GM18511 (cell line): ENCODE results near the gene CASP7.

Experiments
- ATAC-seq: cut with Tn5 transposase; IDR thresholded peaks from one replicate; pipeline ENCODE4 v1.9.1; 2021; ENCODE audit warnings: mild to moderate bottlenecking, moderate library complexity; ENCODE audit not compliant: unreplicated experiment

The CASP7 gene

GRCh38 chr10:113711142-113711541 lies 31.4 kb downstream of the CASP7 start:
- ATAC-seq: no peak

DNA sequence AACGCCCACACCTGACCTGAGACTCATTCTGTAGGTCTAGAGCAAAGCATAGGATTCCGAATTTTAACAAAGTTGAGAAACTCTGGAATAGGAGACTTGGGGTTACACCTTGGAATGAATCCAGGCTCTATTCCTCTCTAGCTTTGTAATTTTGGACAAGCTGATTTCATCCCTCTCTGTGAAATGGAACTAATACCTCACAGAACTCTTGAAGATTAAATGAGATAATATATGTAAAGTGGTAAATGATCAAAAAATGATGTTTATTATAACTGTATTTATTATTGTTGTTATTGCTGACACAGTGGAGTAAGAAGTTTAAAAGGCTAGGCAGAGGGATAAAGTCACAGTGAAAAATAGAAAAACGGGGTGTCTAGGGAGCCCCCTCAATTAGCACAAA lies 32.3 kb downstream of the CASP7 start:
- ATAC-seq: no peak

DNA sequence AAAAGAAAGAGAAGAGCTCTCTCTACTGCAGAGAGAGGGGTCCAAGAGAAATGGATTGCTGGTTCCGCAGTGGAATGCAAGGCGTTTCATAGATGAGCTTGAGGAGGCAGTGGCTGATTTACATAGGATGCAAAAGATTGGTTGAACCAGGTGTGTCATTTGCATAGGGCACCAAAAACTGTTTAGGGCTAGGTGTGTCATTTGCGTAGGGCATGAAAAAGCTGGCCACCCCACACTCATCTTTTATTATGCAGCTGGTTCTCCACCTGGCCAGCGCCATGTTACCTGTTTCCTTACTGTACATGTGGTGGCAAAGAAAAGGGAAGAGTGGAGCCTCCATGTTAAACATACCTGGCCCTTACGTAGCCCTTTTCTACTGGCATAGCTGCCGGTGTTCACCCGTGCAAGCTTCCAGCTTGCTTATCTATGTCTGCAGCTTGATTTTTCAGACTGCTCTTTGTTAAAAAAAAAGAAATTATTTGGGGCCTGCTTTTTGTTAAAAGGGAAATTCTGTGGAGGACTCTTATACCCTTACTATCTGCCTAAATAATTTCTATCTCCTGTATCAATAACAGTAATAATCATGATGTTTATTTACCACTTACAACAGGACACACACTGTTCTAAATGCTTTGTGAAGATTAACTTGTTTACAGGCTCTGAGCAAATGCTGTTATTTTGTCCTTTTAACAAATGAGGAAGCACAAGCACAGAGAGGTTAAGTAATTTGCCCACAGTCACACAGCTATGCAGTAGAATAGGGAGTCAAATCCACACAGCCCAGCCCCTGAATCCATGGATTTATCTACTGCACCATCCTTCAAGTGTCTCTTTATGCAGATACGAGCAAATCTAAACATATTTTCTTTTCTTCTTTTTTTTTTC lies 33.3 kb downstream of the CASP7 start:
- no peak for ATAC-seq

DNA sequence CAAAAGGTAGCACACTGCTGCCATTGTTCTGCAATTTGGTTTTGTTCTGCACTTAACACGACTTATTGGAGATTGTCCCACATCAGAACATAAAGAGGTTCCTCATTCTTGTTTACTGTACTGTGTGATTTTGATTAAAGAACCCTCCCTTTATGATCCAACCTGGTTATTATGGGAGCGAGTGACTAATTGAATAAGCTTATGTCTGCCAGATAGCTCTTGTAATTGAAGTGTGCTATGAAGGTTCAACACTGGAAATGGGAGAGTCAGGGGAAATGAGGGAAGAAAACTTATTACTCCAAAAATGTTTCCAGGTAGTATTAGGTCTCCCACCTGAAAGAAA lies 33.9 kb downstream of the CASP7 start:
- ATAC-seq: no peak

- ATAC-seq: peak; percentile 52
Observed at GRCh38 chr10:113716109-113716910, 36.6 kb downstream of the CASP7 start.

DNA sequence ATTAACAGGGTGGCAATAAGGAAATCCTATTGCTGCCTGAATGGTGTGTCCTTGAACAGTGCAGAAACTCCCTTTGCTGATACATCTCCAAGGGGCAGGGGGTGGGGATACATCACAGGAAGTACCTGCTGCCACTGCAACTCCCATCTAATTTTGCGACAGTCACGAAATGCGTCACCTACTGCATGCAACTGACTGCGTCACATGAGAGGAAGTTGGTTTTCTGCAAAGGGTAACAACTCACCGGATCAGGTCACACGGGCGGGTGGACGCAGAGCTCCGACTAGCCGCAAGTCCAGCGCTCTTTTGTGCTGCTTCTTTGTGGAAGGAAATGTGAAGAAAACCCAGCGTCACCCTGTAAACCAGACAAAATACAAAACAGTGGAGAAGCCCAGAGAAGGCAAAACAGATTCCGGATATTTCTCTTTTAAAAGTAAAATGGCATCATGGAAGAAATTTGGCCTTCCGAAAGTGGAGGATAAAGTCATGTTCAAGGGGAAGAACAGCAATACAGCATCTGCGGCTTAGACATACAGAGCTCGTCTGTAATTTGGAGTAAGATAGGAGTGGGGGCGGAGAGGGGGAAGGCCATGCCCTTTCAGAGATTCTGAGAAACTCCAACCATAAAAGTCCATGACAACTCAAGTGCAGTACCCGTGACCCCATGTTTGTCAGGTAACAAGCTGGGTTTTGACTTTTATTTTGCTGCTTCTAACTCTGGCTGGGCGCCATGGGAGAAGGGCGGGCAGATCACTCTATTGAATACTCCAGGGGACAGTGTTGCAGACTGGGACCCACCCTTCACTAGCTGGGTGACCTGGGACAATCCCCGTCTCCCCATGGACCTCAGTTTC lies 39.5 kb downstream of the CASP7 start:
- ATAC-seq: no peak

DNA sequence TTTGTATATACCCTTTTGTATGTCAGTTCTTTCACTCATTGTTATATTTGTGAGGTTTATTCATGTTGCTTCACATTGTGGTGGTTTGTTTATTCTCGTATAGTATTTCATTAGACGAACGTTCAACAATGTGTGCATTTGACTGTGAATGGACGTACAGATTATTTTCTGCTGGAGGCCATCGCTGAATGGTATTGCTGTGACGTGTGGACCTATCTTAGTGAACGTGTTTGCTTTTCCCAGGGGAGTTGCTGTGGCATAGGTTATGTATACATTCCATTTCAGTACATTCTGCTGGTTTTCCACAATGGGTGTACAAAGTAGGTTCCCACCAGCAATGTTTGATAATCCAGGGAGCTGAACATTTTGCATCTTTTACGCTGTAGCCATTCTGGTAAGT lies 40.7 kb downstream of the CASP7 start:
- no peak for ATAC-seq

- no peak for ATAC-seq
Observed at GRCh38 chr10:113732160-113732881, 52.6 kb downstream of the CASP7 start.

DNA sequence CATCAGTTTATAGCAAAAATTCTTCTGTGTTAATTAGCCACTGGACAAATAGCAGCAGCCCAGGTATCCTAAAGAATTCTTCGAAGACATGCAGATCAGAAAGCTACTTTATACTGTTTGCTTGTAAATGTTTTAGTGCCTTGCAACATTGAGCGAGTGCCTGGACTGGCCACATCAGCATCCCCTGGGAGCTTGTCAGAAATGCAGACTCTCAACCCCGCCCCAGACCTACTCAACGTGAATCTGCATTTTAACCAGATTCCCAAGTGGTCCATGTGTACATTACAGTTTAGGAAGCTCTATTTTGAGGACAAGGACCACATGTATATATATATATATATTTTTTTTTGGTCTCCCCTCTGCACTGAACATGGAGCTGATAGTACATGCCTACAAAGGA lies 53.3 kb downstream of the CASP7 start:
- no peak for ATAC-seq

- no peak for ATAC-seq
Observed at GRCh38 chr10:113733635-113734034, 53.9 kb downstream of the CASP7 start.

DNA sequence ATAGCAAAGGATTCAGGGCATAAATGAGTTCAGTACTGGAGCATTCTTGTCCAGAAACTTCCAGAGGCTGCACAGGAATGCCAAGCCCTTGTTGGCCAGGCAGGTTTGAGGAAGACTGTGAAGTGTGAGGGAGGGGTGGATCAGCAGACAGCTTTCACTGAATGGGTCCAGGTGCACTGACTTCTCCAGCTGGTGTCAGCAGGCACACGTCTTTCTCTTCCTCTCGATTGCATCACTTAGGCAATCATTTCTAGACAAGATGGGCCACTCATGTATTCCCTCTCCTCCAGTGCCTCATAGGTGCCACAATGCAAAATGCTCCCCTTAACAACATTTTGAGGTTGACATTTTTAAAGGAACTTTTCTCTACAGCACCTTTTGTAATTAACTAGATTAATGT lies 56.2 kb downstream of the CASP7 start:
- ATAC-seq: no peak

- no peak for ATAC-seq
Observed at GRCh38 chr10:113736576-113736975, 56.9 kb downstream of the CASP7 start.

DNA sequence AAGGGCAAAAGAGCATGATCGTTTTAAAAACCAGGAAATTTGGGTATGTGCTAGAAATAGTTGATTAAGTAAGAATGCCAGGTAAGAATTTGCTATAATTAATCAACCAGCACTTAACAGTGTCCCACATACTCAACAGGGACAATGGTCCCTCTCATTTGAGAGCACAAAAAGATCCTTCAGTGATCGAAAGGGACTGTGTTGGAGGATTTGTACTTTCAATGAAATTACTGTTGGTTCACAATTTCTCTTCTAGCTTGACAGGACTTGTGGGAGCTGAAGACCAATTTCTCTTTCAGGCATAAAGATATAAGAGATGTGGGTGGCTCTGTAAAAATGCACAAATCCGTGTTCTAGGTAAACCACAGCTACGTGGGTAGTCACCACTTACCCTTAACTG lies 59.3 kb downstream of the CASP7 start:
- ATAC-seq: no peak

- no peak for ATAC-seq
Observed at GRCh38 chr10:113739577-113739976, 59.9 kb downstream of the CASP7 start.

- no peak for ATAC-seq
Observed at GRCh38 chr10:113740850-113741249, 61.1 kb downstream of the CASP7 start.

GRCh38 chr10:113742466-113742865 lies 62.8 kb downstream of the CASP7 start:
- ATAC-seq: no peak

DNA sequence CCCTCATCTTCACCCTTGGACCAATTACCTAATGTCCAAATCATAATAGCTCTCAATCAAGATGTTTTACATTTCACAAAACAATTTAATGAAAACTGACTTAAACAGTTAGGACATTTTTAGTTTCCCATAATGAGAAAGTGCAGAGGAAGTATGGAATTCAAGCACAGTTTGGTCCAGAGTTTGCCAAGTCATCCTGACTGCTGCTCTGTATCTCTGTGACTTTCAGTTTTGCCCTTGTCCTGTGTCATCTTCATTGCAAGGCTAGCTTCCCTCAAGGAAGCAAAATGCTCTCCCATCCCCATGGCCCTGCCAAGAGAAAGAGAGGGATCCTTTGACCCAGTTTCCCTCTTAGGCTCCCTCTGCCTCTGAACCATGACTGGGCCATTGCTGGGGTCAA lies 63.9 kb downstream of the CASP7 start:
- no peak for ATAC-seq

- no peak for ATAC-seq
Observed at GRCh38 chr10:113745374-113745773, 65.7 kb downstream of the CASP7 start.

DNA sequence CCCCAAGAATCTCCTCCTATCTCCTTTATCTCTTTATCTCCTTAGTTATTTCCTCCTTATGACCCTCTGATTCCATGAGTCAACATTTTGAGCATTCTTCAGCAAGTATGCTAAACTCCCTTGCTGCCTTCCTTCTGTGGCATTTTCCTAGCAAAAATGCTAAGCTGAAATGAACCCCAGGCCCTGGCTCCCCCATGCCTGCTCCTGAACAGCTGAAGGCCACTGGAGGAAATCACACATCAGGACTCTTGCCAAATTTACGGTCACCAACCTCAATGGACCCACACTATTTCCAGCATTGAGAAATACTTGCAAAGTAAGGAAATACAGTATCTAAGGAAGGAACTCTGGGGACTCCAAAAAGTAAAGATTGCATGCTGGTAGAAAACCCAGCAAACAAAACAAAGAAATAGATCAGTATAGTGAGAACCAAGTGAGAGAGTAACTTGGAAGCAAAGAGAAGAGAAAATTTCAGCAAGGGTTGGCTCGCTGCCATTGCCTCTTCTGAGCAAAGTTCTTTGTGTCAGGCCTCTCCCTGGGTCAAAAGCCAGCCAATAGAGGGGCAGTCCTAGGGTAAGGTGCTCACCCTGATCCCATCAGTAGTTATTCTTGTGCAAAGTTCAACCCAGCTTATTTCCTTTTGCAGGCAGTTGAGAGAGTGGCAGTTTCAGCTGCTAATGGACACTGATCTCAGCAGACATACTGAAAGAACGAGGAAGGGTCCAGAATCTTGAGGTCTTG lies 66.7 kb downstream of the CASP7 start:
- no peak for ATAC-seq

GRCh38 chr10:113751181-113751732 lies 71.5 kb downstream of the CASP7 start, which contains the start of gene PLEKHS1:
PLEKHS1 (plus strand) TSS chr10:113751682; CDS start chr10:113755278, 3,596 bp downstream.
- ATAC-seq: no peak
